GM12878 (cell line): ENCODE data around the gene ENDOD1. TPM values are rescaled to one million over a fixed set of nuclear protein-coding genes. Genes with fewer than 3 reads are reported as not detected.

ENCODE experiments used
- ATAC-seq: fragments of 200-7000 bp; cut with Tn5 transposase; 3 replicates; pipeline ENCODE4 v1.9.1; 2020; ENCODE audit warnings: mild to moderate bottlenecking, moderate library complexity
- BruUV-seq: library from RNA; stranded (reverse); fragments of 400-500 nt; replicated peaks from 2 replicates; lab custom pipeline; 2021; lab: Mats Ljungman, UMichigan
- CTCF ChIA-PET: fragments of 300-600 bp; sonication (Branson Sonifier 250); formaldehyde crosslinking; extraction: SDS; loops from one replicate; lab custom pipeline; 2021; ENCODE audit warnings: inconsistent platforms; lab: Yijun Ruan, JAX
- POLR2A ChIA-PET: fragments of 350-600 bp; formaldehyde crosslinking; extraction: SDS; loops from one replicate; lab custom pipeline; 2021; ENCODE audit warnings: inconsistent platforms; lab: Charles Lee
- RAD21 ChIA-PET: fragments of 300-600 bp; sonication (Branson Sonifier 250); formaldehyde crosslinking; loops from one replicate; lab custom pipeline; 2023; ENCODE audit warnings: antibody characterized with exemption; ENCODE audit not compliant: unreplicated experiment; lab: Charles Lee
- SMC1A ChIA-PET: fragments of 300-600 bp; sonication (Branson Sonifier 250); formaldehyde crosslinking; loops from one replicate; lab custom pipeline; 2023; ENCODE audit not compliant: unreplicated experiment, uncharacterized antibody; lab: Charles Lee
- DNase-seq: peaks from one replicate; pipeline ENCODE4 v3.0.0-alpha.2; 2011; ENCODE audit warnings: low read depth, low spot score
- FAIRE-seq: peaks from 3 replicates; lab custom pipeline; 2011; peaks lifted over from hg19 to GRCh38; lab: Jason Lieb, UNC
- H2AFZ ChIP-seq: 2 replicates; pipeline ENCODE4 v1.6.0; 2011; ENCODE audit warnings: low read depth, low read length, control low read depth; ENCODE audit not compliant: control insufficient read depth
- H3K27ac ChIP-seq: 2 replicates; pipeline ENCODE4 v1.5.1; 2011; ENCODE audit warnings: control low read depth; ENCODE audit not compliant: control insufficient read depth, insufficient read depth
- H3K27me3 ChIP-seq, 2 experiments: replicated peaks in 1 of 2; 2 replicates each; pipeline versions ENCODE4 v1.6.0 to v1.6.1; 2011; ENCODE audit warnings: low read length in 1 of 2; ENCODE audit not compliant: control insufficient read depth in 2 of 2, insufficient read depth in 2 of 2
- H3K36me3 ChIP-seq, 2 experiments: 2 replicates each; pipeline ENCODE4 v1.5.1; 2011; ENCODE audit warnings: low read length in 1 of 2; ENCODE audit not compliant: control insufficient read depth in 2 of 2, insufficient read depth in 2 of 2
- H3K4me1 ChIP-seq: 2 replicates; pipeline ENCODE4 v1.6.1; 2011; ENCODE audit warnings: mild to moderate bottlenecking, low read length, moderate library complexity, mixed read lengths; ENCODE audit not compliant: control insufficient read depth, insufficient read depth
- H3K4me2 ChIP-seq: 2 replicates; pipeline ENCODE4 v1.6.0; 2011; ENCODE audit warnings: control low read depth; ENCODE audit not compliant: control insufficient read depth, insufficient read depth
- H3K4me3 ChIP-seq: fragments of 200-600 bp; sonication (generic); 2 replicates; pipeline ENCODE4 v1.5.1; 2016
- H3K79me2 ChIP-seq: 2 replicates; pipeline ENCODE4 v1.6.0; 2011; ENCODE audit warnings: low read length; ENCODE audit not compliant: control insufficient read depth, insufficient read depth
- H3K9ac ChIP-seq: 2 replicates; pipeline ENCODE4 v1.8.0; 2011; ENCODE audit warnings: low read length, control low read depth, mixed read lengths; ENCODE audit not compliant: control insufficient read depth, insufficient read depth
- H3K9me3 ChIP-seq: replicated peaks from 3 replicates; pipeline ENCODE4 v1.5.1; 2011; ENCODE audit warnings: mild to moderate bottlenecking, low read length; ENCODE audit not compliant: control insufficient read depth, insufficient read depth
- H4K20me1 ChIP-seq: 2 replicates; pipeline ENCODE4 v1.6.0; 2011; ENCODE audit not compliant: control insufficient read depth, insufficient read depth
- ATF7 ChIP-seq: fragments of 450-650 bp; IDR thresholded peaks from 2 replicates; pipeline ENCODE4 v1.6.1; 2016; ENCODE audit warnings: low read depth, mild to moderate bottlenecking
- EP300 ChIP-seq, 2 experiments: fragments of 150-350 bp in 1 of 2; IDR thresholded peaks; 2 replicates each; pipeline ENCODE4 v1.6.1; 2011 to 2012; ENCODE audit warnings: low read depth in 2 of 2, low read length in 2 of 2, borderline replicate concordance in 1 of 2, improper control_type of control experiment in 1 of 2, inconsistent platforms in 1 of 2; ENCODE audit not compliant: control insufficient read depth in 1 of 2
- IKZF2 ChIP-seq, 2 experiments: fragments of 450-650 bp; IDR thresholded peaks; 2 replicates each; pipeline ENCODE4 v1.6.1; 2017; ENCODE audit warnings: mild to moderate bottlenecking in 2 of 2, moderate library complexity in 2 of 2
- POLR2A ChIP-seq: IDR thresholded peaks from 2 replicates; pipeline ENCODE4 v1.6.1; 2011; ENCODE audit warnings: low read depth, mild to moderate bottlenecking, low read length
- RAD51 ChIP-seq: fragments of 450-650 bp; IDR thresholded peaks from 2 replicates; pipeline ENCODE4 v1.6.1; 2016; ENCODE audit warnings: moderate library complexity, mild to moderate bottlenecking, inconsistent platforms
- SPI1 ChIP-seq: IDR thresholded peaks from 2 replicates; pipeline ENCODE4 v1.6.1; 2011; ENCODE audit warnings: low read depth, mild to moderate bottlenecking, low read length, moderate library complexity, borderline replicate concordance; ENCODE audit not compliant: insufficient read depth
- SREBF1 ChIP-seq: IDR thresholded peaks from 2 replicates; pipeline ENCODE4 v1.6.1; 2012; ENCODE audit warnings: mild to moderate bottlenecking, low read length
- TARDBP ChIP-seq: IDR thresholded peaks from 2 replicates; pipeline ENCODE4 v1.6.1; 2016; ENCODE audit warnings: borderline replicate concordance
- WGBS: methylation state at CpG from one replicate; pipeline ENCODE4 v1.1.6; 2016; ENCODE audit warnings: low lambda C conversion rate; ENCODE audit not compliant: insufficient replicate concordance, insufficient coverage; ENCODE audit errors: missing lambda C conversion rate; 5-methylcytosine and 5-hydroxymethylcytosine counted together
- in situ Hi-C: fragments of 300-500 bp; cut with MboI; formaldehyde crosslinking; loops from 9 replicates; pipeline ENCODE4 v1.14.3; 2018; ENCODE audit warnings: mixed read lengths
- intact Hi-C: fragments of 100-400 bp; cut with micrococcal nuclease; formaldehyde crosslinking; loops from one replicate; pipeline ENCODE4 v1.14.2; 2022; ENCODE audit not compliant: unreplicated experiment
- polyA plus RNA-seq, 11 experiments: library from polyadenylated mRNA; depleted of rRNA in 4 of 11; unstranded in 6 of 11; stranded (reverse) in 5 of 11; fragments of >200 nt; fragmentation: Nextera tagmentation in 4 of 11; fragmentation: Illumina TruSeq in 1 of 11; extraction: Ambion mirVana in 4 of 11; extraction: Trizol in 1 of 11; gene quantifications; 1 replicate in 1 of 11; 2 replicates in 10 of 11; pipeline versions ENCODE4 v1.2.1 to v1.2.3, GENCODE V29; 2011 to 2016; ENCODE audit warnings: inconsistent platforms in 2 of 11, missing spikeins in 2 of 11, low read depth in 1 of 11
- total RNA-seq, 4 experiments: library from RNA; depleted of rRNA in 3 of 4; stranded (reverse); fragments of >200 nt in 3 of 4; fragmentation: Illumina TruSeq in 1 of 4; extraction: Trizol in 1 of 4; gene quantifications; 2 replicates each; pipeline versions ENCODE4 v1.2.1 to v1.2.3, GENCODE V29; 2013 to 2021
- TF ChIP-seq, protein P1 (sequence below): IDR thresholded peaks from 2 replicates; pipeline ENCODE4 v1.6.1; 2012; ENCODE audit warnings: low read depth, low read length, improper control_type of control experiment
- TF ChIP-seq, protein P2 (sequence below): fragments of 150-350 bp; IDR thresholded peaks from 2 replicates; pipeline ENCODE4 v1.6.1; 2014; ENCODE audit warnings: mild to moderate bottlenecking, low read depth, low read length
- TF ChIP-seq, protein P3 (sequence below): fragments of 450-650 bp; IDR thresholded peaks from 2 replicates; pipeline ENCODE4 v1.6.1; 2017; ENCODE audit warnings: antibody characterized with exemption, mild to moderate bottlenecking, moderate library complexity

The ENDOD1 gene
- total and polyA plus RNA-seq, 10 of the 15 experiments (the other 5 are each of a cell fraction or from before 2014, with no cell fraction given): 6.0 to 30.0 (median 12.1) TPM

DNA sequence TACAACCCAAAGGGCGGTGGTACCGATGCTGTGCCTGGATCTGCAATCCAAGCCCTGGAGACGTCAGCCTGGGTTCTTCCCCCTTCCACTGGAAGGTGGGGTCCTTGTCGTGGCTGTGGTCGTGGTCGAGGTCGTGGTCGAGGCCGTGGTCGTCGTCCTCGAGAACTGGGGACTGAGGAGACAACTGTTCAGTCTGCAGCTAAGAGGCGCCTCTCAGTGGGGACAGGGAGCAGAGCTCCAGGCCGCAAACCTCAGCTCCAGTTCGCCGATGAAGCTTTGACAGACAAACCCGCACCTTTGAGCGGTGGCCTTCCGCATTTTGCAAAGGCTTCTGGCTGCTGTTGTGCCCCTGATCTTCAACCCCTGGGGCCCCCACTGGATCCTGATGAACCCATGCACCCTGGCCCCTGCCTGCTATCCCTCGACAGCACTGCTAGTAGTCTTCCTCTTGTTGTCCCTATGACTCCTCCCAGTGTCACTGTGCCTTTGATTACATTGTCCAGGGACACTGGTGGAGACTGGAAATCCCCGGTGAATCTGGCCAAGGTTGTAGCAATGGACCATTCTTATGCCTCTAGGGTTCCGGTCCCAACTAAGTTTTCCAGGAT, 38.9 kb upstream of the ENDOD1 start:
- ChIA-PET RAD21 (no interaction called here), POLR2A (no interaction called here), SMC1A (no interaction called here), CTCF (no interaction called here)
- H2AFZ ChIP-seq: no peak overlapping the region
- no peaks in the 10 kb centered on the region for H3K36me3 ChIP-seq
- 61% methylated on average over 22 of the region's 22 CpGs for WGBS
- no peak overlapping the region for H3K27ac ChIP-seq
- no peaks in the 10 kb centered on the region for H3K9me3 ChIP-seq
- H4K20me1 ChIP-seq: no peaks in the 10 kb centered on the region
- H3K27me3 ChIP-seq: no peaks in the 10 kb centered on the region
- no peak overlapping the region for H3K4me3 ChIP-seq
- H3K9ac ChIP-seq: no peak overlapping the region
- intact Hi-C loops: no loop called here
- in situ Hi-C loops: no loop called here
- H3K4me2 ChIP-seq: no peak overlapping the region
- no peaks in the 10 kb centered on the region for H3K79me2 ChIP-seq
- TF ChIP-seq RAD51 (no peak), ATF7 (no peak), SPI1 (no peak)
- H3K4me1 ChIP-seq: peaks cover 5% of the 10 kb centered on the region; the same call in 1 of the 2 replicates
- no TSS peak for BruUV-seq
- ATAC-seq (no peak), FAIRE-seq (no peak), DNase-seq (no peak)

DNA sequence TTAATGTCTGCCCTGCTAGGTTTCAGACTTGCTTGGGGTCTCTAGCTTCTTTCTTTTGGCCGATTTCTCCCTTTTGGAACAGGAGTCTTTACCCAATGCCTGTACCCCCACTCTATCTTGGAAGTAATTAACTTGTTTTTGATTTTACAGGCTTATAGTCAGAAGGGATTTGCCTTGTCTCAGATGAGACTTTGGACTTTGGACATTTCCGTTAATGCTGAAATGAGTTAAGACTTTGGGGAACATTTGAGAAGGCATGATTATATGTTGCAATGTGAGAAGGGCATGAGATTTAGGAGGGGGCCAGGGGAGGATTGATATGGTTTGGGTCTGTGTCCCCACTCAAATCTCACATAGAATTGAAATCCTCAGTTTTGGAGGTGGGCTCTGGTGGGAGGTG, 35.3 kb upstream of the ENDOD1 start:
- peaks cover 5% of the 10 kb centered on the region; the same call in 1 of the 2 replicates for H3K4me1 ChIP-seq
- WGBS: 67% methylated on average over 2 of the region's 2 CpGs
- TF ChIP-seq IKZF2 (IDR thresholded peaks at IDR 0.05) (no peak), SREBF1 (no peak), POLR2A (no peak), TARDBP (no peak), EP300 (IDR thresholded peaks at IDR 0.05; ENCODE audit: borderline replicate concordance in 1 of 2, control insufficient read depth in 1 of 2, low read depth in 2 of 2, low read length in 2 of 2) (no peak)
- TF ChIP-seq, protein P1, sequence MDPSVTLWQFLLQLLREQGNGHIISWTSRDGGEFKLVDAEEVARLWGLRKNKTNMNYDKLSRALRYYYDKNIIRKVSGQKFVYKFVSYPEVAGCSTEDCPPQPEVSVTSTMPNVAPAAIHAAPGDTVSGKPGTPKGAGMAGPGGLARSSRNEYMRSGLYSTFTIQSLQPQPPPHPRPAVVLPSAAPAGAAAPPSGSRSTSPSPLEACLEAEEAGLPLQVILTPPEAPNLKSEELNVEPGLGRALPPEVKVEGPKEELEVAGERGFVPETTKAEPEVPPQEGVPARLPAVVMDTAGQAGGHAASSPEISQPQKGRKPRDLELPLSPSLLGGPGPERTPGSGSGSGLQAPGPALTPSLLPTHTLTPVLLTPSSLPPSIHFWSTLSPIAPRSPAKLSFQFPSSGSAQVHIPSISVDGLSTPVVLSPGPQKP: no peak
- TF ChIP-seq, protein P2, sequence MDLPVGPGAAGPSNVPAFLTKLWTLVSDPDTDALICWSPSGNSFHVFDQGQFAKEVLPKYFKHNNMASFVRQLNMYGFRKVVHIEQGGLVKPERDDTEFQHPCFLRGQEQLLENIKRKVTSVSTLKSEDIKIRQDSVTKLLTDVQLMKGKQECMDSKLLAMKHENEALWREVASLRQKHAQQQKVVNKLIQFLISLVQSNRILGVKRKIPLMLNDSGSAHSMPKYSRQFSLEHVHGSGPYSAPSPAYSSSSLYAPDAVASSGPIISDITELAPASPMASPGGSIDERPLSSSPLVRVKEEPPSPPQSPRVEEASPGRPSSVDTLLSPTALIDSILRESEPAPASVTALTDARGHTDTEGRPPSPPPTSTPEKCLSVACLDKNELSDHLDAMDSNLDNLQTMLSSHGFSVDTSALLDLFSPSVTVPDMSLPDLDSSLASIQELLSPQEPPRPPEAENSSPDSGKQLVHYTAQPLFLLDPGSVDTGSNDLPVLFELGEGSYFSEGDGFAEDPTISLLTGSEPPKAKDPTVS: no peak
- TF ChIP-seq, protein P3, sequence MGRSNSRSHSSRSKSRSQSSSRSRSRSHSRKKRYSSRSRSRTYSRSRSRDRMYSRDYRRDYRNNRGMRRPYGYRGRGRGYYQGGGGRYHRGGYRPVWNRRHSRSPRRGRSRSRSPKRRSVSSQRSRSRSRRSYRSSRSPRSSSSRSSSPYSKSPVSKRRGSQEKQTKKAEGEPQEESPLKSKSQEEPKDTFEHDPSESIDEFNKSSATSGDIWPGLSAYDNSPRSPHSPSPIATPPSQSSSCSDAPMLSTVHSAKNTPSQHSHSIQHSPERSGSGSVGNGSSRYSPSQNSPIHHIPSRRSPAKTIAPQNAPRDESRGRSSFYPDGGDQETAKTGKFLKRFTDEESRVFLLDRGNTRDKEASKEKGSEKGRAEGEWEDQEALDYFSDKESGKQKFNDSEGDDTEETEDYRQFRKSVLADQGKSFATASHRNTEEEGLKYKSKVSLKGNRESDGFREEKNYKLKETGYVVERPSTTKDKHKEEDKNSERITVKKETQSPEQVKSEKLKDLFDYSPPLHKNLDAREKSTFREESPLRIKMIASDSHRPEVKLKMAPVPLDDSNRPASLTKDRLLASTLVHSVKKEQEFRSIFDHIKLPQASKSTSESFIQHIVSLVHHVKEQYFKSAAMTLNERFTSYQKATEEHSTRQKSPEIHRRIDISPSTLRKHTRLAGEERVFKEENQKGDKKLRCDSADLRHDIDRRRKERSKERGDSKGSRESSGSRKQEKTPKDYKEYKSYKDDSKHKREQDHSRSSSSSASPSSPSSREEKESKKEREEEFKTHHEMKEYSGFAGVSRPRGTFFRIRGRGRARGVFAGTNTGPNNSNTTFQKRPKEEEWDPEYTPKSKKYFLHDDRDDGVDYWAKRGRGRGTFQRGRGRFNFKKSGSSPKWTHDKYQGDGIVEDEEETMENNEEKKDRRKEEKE: no peak

More for the DNA sequence above, 35.3 kb upstream of the ENDOD1 start:
- H3K27me3 ChIP-seq: no peaks in the 10 kb centered on the region
- in situ Hi-C loops: no loop called here
- H2AFZ ChIP-seq: no peak overlapping the region
- H4K20me1 ChIP-seq: no peaks in the 10 kb centered on the region
- RAD21 ChIA-PET: no interaction called here
- no peak overlapping the region for H3K4me3 ChIP-seq
- no TSS peak for BruUV-seq
- ATAC-seq: no peak
- POLR2A ChIA-PET: interaction anchor here (4.1 kb wide), 1 partner anchor 13 kb away, joined by 14 read pairs; the partner anchor contains the start of gene SRSF8
- no peaks in the 10 kb centered on the region for H3K79me2 ChIP-seq
- no peak overlapping the region for H3K9ac ChIP-seq
- H3K9me3 ChIP-seq: no peaks in the 10 kb centered on the region
- H3K4me2 ChIP-seq: no peak overlapping the region
- H3K27ac ChIP-seq: no peak overlapping the region
- intact Hi-C loops: no loop called here
- H3K36me3 ChIP-seq: no peaks in the 10 kb centered on the region
- DNase-seq: no peak
- FAIRE-seq: no peak
- CTCF ChIA-PET: interaction anchor here (3.0 kb wide), 1 partner anchor 14 kb away, joined by 21 read pairs; the partner anchor contains the start of gene SRSF8
- SMC1A ChIA-PET: interaction anchor here (0.5 to 1.9 kb wide), 2 partner anchors 96 to 706 kb away, joined by 3 to 6 read pairs; no protein-coding TSS in a partner anchor
